IgD-negative memory B cell (primary cell): ENCODE data around the gene CORO1C. TPM values are rescaled to one million over a fixed set of nuclear protein-coding genes. Genes with fewer than 3 reads are reported as not detected.
A peak's percentile ranks its signal among the peaks of the same experiment; 100 is the strongest.

Experiments
- H3K27ac Mint-ChIP-seq, 3 donors: one replicate each; pipeline ENCODE4 v1.8.0; 2020 to 2022; ENCODE audit warnings: mild to moderate bottlenecking in 3 of 3, mixed read lengths in 3 of 3, moderate library complexity in 1 of 3
- H3K27me3 Mint-ChIP-seq: one replicate; pipeline ENCODE4 v1.8.0; 2021; ENCODE audit warnings: mixed read lengths
- H3K36me3 Mint-ChIP-seq: one replicate; pipeline ENCODE4 v1.8.0; 2020; ENCODE audit warnings: mild to moderate bottlenecking, mixed read lengths
- H3K4me1 Mint-ChIP-seq, 3 donors: one replicate each; pipeline ENCODE4 v1.8.0; 2020 to 2022; ENCODE audit warnings: mixed read lengths in 3 of 3, mild to moderate bottlenecking in 1 of 3
- H3K4me3 Mint-ChIP-seq, 4 donors: one replicate each; pipeline ENCODE4 v1.8.0; 2020 to 2022; ENCODE audit warnings: mild to moderate bottlenecking in 4 of 4, mixed read lengths in 4 of 4, moderate library complexity in 3 of 4
- H3K9me3 Mint-ChIP-seq, 3 donors: one replicate each; pipeline ENCODE4 v1.8.0; 2020 to 2021; ENCODE audit warnings: mixed read lengths in 3 of 3, mild to moderate bottlenecking in 1 of 3
- polyA plus RNA-seq: library from polyadenylated mRNA; unstranded; fragments of 300-500 nt; fragmentation: Illumina TruSeq; gene quantifications from one replicate; pipeline ENCODE4 v1.2.3, GENCODE V29; 2021

The CORO1C gene
- polyA plus RNA-seq, 1 donor from 2014 or later = 71.8 TPM

DNA sequence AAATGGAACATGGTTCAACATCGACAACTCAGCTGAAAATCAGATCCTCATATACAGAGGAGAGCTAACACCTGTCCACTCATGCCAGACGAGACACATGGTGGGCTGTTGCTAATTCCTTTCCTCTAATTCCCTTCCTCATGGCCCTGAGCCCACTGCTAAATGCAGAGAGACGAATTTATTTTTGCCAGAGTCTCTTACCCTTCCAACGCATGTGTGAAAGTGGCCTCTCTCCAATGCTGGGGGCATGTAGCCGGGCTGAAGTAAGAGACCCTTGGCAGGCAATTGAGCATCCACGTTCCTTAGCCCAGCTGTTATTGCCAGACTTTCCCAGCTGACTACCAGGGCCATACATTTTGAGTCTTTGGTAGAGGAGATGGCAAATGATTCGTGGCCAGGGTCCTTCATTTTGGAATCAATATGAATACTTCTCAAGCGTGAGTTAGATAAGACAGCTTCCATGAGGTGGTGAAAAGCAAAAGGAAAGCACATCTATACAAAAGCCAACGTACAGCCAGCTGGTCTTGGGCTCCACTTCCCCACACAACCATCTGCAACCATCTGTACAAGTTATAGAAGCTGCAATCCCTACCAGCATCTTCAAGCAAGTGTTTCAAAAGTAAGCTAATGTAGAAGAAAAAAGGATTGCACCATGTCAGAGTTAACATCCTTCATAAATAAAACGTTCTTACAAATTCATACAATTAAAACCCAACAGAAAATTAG lies 28.6 kb downstream of the CORO1C start:
- peaks cover 8 to 25% (median 8%) of the 10 kb centered on the region in 3 donors for H3K4me1 Mint-ChIP-seq
- H3K27me3 Mint-ChIP-seq = no peaks in the 10 kb centered on the region
- peaks cover 2% of the 10 kb centered on the region for H3K36me3 Mint-ChIP-seq
- H3K9me3 Mint-ChIP-seq = no peaks in the 10 kb centered on the region
- H3K4me3 Mint-ChIP-seq = peak overlapping the region in 1 of 4 donors; percentile 72
- H3K27ac Mint-ChIP-seq = no peak overlapping the region

DNA sequence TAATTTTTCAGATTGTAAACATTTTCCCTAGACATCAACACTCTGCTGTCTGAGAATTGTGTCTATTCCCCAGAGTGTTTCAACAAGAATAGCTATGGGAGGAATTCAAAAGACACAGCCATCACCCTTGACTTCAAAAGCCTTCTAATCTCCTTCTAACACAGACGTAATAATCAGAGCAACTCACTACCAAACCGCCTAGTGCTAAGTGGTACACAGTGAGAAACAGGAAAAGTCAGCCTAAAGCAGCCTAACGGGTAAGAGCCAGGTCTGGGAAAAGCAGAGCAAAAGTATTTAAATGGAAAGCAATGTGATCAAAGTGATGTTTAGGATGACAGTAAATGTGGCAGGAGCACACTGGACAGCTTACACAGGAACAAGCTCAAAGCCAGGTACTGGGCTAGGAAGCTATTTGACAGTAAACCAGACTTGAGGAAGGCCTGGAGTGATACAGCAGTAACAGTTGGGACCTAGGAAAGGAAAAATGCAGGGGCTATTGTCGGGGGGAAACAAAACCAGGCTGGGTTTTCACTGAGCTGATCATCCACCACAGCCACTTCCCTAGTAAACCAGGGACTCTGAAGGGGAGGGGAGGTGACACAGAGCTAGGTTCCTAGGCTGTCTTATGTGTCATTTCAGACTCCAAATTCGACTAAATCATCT lies 29.4 kb downstream of the CORO1C start:
- no peaks in the 10 kb centered on the region for H3K9me3 Mint-ChIP-seq
- no peaks in the 10 kb centered on the region for H3K27me3 Mint-ChIP-seq
- peaks cover 2% of the 10 kb centered on the region for H3K36me3 Mint-ChIP-seq
- peak overlapping the region in 1 of 3 donors; percentile 32 for H3K27ac Mint-ChIP-seq
- H3K4me1 Mint-ChIP-seq = peaks cover 9 to 24% (median 10%) of the 10 kb centered on the region in 3 donors
- H3K4me3 Mint-ChIP-seq = no peak overlapping the region

DNA sequence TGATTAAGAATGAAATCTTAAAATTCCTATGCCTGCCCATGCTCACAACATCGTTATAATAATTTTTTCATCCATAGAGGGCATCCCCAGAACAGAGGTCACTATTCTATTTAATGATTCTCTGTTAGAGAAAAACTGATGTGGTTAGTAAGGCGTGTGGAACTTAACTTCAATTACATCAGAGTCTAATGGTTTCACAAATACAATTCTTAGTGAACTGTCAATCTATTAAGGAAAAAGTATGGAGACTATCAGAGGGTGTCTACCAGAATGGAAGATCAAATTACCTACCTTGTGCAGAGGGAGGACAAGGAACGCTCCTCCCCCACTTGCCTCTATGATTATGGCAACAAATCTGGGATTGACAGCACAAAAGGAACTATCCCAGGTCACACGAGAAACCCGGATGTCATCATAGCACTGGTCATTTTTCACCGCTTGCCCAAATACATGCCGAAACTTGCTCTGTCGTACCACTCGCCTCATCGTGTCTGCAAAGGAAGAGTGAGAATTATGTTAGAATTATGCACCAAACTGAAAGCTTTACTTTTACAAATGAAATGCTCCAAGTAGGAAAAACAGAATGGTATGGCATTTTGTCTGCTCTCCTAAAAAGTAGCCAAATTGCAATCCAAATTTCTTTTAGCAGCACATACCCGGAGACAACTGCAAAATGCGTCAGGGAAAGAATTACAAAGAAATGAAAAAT lies 30.3 kb downstream of the CORO1C start:
- peaks cover 3% of the 10 kb centered on the region for H3K36me3 Mint-ChIP-seq
- peaks cover 11 to 27% (median 13%) of the 10 kb centered on the region in 3 donors for H3K4me1 Mint-ChIP-seq

DNA sequence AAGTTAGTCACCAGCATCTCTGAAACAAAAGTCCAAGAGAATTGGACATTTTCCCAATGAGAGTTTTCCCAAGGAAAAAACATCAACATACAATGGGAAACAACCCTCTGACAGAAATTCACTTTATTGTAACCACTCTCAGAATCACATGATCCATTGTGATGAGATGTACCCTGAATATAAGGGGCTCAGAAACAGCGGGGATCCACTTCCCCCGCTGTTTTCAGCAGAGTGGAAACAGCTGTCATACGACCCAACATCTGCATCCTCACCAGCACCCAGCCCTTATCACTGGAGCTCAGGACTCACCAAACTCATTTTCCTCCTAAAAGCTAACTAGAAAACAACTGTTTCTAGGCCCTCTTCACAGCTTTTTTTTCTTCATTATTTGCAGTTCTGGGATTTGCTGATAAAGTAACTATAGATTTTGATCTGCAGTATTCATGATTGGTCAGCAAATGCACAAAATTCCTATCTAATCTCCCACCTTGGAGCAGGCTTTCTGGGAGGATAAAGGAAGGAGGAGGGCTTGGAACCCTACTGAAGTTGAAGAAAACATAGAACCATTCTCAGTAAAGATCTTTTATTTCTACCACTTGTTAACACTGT lies 31.3 kb downstream of the CORO1C start:
- Mint-ChIP-seq H3K4me3 (no peak overlapping the region), H3K9me3 (no peaks in the 10 kb centered on the region), H3K27ac (peak overlapping the region in 1 of 3 donors; percentile 59), H3K4me1 (peaks cover 10 to 22% (median 11%) of the 10 kb centered on the region in 3 donors), H3K36me3 (peaks cover 7% of the 10 kb centered on the region), H3K27me3 (no peaks in the 10 kb centered on the region)

More for the DNA sequence above, 30.3 kb downstream of the CORO1C start:
- Mint-ChIP-seq H3K9me3 (no peaks in the 10 kb centered on the region), H3K27me3 (no peaks in the 10 kb centered on the region), H3K4me3 (no peak overlapping the region), H3K27ac (no peak overlapping the region)

DNA sequence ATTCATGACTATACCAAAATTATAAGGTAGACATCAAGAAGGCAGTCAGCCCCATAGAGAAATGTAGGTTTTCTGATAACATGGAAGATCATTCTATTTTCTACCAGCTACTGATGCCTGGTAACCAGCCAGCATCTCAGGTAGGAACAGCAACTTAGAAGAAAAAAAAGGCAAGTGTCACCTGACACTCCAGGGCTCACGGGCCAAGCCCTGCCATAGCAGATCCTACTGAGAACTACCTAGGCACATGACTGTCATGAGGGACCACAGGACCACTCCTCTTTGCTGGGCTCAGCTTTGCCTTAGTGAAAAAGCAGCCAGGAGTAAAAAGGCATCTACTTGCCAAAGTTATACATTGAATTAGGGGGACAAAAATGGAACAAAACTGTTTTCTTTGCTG lies 33.4 kb downstream of the CORO1C start:
- H3K9me3 Mint-ChIP-seq = no peaks in the 10 kb centered on the region
- H3K4me3 Mint-ChIP-seq = no peak overlapping the region
- peaks cover 11% of the 10 kb centered on the region for H3K36me3 Mint-ChIP-seq
- H3K27me3 Mint-ChIP-seq = no peaks in the 10 kb centered on the region
- H3K4me1 Mint-ChIP-seq = peaks cover 12 to 22% (median 15%) of the 10 kb centered on the region in 3 donors
- no peak overlapping the region for H3K27ac Mint-ChIP-seq

DNA sequence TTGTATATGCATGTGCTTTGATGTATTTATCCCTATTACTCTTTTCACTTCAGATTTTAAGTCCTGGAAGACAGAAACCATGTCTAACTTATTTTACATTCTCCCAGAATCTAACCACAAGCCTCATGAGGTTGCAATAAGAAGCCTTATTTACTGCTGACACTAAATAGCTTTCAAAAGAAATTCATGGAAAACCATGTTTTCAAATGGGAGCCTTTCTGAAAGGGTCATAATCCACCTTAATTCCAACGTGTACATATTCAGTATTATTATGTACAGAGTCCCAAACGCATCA lies 34.4 kb downstream of the CORO1C start:
- Mint-ChIP-seq H3K27ac (peak overlapping the region in 2 of 3 donors; percentile 14 to 23), H3K9me3 (no peaks in the 10 kb centered on the region), H3K4me3 (no peak overlapping the region), H3K36me3 (peaks cover 11% of the 10 kb centered on the region), H3K27me3 (no peaks in the 10 kb centered on the region), H3K4me1 (peaks cover 19 to 20% (median 20%) of the 10 kb centered on the region in 3 donors)

DNA sequence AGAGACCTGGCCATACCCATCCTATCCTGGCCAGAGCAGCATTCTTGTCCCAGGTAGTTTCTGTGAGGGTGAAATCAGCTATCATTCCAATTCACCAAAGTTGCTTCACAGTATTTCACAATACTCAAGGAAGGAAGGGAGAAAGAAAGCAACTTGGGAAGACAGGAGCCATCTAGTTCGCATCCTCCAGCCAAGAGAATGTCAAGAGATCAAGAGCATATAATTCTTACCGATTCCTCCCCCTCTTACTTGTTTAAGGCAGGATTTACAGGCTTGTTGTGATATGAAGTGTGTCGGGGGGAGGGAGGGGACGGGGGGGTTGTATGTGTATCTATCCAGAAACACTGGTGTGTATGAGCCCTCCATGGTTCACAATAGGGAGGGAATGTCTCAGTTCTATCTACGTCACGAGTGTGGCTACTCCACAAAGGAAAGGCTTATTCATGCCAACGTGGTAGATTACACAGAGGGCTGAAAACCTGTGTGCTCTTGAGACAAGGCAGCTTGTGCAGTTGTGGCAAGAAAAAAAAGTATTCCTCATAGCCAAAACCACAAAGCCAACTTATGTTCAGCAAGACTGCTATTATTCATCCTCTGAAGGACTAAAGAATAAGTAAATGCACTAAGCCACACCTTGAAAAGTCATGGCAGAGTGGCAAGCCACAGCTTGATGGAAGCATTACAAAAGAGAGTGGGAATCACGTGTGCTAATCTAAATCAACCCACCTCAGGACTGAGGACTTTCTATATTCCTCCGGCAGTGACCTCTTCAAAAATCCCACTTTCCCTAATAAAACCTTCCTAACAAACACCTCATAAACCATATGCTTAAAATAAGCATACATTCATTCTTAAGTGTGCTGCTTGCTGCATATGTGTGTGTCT lies 35.0 kb downstream of the CORO1C start:
- H3K27ac Mint-ChIP-seq = peak overlapping the region in 2 of 3 donors; percentile 14 to 71
- H3K36me3 Mint-ChIP-seq = peaks cover 11% of the 10 kb centered on the region
- H3K9me3 Mint-ChIP-seq = no peaks in the 10 kb centered on the region
- H3K4me3 Mint-ChIP-seq = peak overlapping the region in 1 of 4 donors; percentile 67
- no peaks in the 10 kb centered on the region for H3K27me3 Mint-ChIP-seq
- H3K4me1 Mint-ChIP-seq = peaks cover 23 to 24% (median 24%) of the 10 kb centered on the region in 3 donors

DNA sequence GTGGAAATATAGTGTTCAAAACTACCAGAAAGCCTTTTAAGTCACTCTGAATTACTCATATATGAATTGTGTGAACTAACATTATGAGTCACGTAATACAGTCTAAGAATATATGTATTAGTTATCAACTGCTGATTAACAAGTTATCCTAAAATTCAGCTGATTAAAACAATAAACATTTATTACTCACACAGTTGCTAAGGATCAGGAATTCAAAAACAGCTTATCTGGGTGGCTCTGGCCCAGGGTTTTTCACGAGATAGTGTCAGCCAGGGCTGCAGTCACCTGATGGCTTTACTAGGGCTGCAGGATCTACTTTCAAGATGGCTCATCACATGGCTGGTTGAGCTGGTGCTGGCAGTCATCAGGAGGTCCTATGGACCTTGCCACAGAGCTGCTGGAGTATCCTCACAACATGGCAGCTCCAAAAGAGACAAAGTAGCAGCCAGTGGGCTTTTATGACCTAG lies 36.5 kb downstream of the CORO1C start:
- Mint-ChIP-seq H3K27me3 (no peaks in the 10 kb centered on the region), H3K9me3 (no peaks in the 10 kb centered on the region), H3K36me3 (peaks cover 11% of the 10 kb centered on the region), H3K4me3 (no peak overlapping the region), H3K4me1 (peaks cover 38 to 39% (median 38%) of the 10 kb centered on the region in 3 donors), H3K27ac (no peak overlapping the region)

DNA sequence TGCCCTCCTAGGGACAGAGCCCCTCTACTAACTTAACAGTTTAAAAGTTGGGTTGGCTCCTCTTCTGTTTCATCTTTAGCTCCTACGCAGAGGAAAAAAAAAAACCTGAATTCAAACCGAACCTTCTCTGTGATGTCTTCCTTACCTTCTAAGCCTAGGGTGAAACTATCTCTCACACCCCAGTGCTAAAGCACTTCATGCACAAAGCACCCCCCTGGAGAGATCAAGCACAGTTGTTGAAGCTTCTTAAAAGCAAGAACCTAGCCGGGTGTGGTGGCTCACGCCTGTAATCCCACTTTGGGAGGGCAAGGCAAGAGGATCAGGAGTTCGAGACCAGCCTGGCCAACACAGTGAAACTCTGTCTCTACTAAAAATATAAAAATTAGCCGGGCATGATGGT lies 37.6 kb downstream of the CORO1C start:
- Mint-ChIP-seq H3K4me1 (peaks cover 44 to 47% (median 46%) of the 10 kb centered on the region in 3 donors), H3K36me3 (peaks cover 11% of the 10 kb centered on the region), H3K27me3 (no peaks in the 10 kb centered on the region), H3K4me3 (peak overlapping the region in 1 of 4 donors; percentile 25), H3K27ac (no peak overlapping the region), H3K9me3 (no peaks in the 10 kb centered on the region)

DNA sequence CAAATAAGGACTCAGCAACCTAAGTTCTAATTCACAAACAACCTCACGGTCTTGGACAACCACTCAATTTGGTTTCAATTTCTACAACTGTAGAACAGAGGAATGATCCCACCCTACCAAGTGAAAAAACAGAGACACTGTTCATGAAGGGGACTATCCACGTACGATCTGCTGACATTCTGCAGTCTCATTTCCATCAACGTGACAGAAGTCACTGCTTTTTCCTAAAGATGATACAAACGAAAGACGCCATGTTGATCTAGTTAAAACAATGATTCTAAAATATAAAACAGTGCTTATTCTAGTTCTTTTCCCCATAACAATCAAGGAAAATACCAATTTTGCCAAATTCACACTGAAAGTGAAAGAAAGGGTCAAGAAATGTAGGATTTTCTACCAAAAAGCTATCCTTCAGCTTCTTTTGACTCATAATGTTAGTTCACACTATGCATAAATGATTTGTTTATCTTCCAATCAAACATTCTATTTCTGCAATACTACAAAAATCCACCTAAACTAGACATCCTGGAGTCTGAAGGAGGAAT lies 38.1 kb downstream of the CORO1C start:
- Mint-ChIP-seq H3K4me3 (no peak overlapping the region), H3K36me3 (peaks cover 11% of the 10 kb centered on the region), H3K9me3 (no peaks in the 10 kb centered on the region), H3K27me3 (no peaks in the 10 kb centered on the region), H3K4me1 (peaks cover 45 to 47% (median 47%) of the 10 kb centered on the region in 3 donors), H3K27ac (no peak overlapping the region)

DNA sequence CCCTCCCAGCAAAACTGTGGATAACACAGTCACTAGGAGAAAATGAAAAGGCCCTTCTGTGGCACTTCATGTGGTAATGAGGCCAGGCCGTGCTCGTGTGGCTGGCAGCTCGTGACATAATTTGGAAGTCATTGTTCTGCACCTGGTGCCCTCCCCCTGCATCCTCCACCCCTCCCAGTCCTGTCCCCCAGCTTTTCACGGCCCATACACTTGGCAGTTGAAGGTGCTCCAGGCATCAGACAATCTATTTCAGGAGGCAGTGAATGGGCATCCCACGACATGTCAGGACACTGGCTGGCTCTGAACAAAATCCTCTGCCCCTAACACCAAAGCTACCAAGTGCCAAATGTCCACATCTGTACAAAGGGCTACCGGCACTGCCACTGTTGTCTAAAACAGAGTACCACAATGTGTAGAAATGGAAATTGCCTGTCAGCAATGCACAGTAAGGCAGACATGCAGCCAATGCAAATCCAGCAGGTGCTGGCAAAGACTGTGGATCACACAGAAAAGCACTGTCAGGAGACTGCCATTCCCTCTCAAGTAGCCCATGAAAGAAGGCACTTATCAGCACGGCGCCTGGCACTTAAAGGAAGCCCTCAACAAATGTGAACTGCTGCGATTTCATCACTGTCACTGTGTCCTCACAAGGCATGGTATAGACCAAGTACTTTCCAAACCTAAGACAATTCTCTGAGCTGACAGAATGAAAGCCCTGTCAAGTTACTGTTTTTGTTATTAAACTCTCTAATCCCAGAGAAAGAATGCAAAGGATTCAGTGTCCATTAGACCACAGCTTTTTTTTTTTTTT lies 39.1 kb downstream of the CORO1C start:
- H3K27me3 Mint-ChIP-seq = no peaks in the 10 kb centered on the region
- H3K36me3 Mint-ChIP-seq = peaks cover 11% of the 10 kb centered on the region
- H3K27ac Mint-ChIP-seq = peak overlapping the region; percentile 57 to 89 (median 66)
- no peaks in the 10 kb centered on the region for H3K9me3 Mint-ChIP-seq
- H3K4me1 Mint-ChIP-seq = peaks cover 45 to 48% (median 47%) of the 10 kb centered on the region in 3 donors
- peak overlapping the region; percentile 37 to 91 (median 78) for H3K4me3 Mint-ChIP-seq

DNA sequence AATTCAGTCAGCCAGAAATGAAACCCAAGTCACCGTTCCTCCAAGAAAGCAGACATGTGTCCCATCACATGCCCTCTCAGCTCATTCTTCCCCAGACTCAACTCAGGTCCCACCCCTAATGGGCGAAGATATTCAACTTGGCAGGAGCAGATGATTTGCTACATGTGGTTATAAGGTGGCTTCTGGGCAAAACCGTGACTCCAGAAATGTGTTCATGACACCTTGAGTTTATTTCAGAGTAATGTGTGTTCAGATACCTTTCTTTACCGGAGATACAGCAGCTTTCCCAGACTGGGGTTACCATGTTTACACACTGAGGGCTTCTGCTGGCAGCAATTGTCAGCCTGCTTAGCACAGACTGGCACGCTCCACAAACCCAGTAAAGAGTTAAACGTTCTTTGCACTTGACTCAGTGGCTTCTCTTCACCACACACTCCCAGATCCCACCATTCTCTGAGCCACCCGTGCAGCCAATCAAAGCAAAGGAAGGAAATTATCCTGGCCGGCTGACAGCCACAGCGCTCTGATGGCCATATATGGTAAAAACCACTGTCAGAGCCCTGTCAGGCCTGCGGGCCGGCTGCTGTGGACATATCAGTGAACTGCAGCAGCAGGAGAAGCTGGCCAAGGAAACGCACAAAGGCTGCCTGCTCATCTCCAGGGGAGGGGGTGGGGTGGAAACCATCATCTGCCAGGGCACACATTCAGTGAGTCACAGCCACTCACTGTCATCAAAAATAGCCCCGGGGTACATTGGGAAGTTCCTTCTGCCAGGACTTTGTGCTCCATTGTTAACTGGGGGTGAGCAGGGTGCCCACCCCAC lies 39.9 kb downstream of the CORO1C start:
- Mint-ChIP-seq H3K27me3 (no peaks in the 10 kb centered on the region), H3K4me3 (peak overlapping the region; percentile 37 to 91 (median 78)), H3K27ac (peak overlapping the region; percentile 19 to 89 (median 66)), H3K4me1 (peaks cover 42 to 45% (median 43%) of the 10 kb centered on the region in 3 donors), H3K36me3 (peaks cover 11% of the 10 kb centered on the region), H3K9me3 (no peaks in the 10 kb centered on the region)
